ENCODE results near the gene UNKL.

The UNKL gene

DNA sequence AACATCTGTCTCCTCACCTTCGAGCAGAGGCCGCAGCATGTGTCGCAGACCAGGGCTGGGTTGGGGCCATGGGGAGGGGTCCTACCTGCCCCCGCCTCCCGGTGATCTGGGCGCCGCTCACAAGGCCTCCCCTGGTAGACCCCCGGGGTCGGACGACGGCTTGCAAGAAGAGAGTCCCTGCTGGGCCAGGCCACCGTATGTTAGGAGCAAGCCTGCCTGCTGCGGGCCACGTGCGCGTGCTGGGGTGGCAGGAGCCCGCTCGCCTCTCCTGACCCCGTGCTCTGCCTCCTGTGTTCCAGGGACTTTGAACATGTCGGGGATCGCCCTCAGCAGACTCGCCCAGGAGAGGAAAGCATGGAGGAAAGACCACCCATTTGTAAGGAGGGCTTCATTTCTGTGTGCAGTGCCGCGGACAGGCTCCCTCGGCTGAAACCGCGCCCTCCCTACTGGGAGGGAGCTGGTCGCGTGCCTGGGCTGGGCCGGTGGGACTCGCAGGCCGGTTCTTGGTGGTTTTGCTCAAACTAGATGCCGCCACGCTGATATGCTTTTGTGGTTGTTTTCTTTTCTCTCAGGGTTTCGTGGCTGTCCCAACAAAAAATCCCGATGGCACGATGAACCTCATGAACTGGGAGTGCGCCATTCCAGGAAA lies 100.7 kb downstream of the UNKL start:
- Histone ChIP-seq H3K4me1 (ENCODE audit: control insufficient read depth, insufficient read depth, low read length) (peaks cover 8% of the 10 kb centered on the region), H3K36me3 (ENCODE audit: control insufficient read depth in 2 of 2, insufficient read depth in 1 of 2, low read length in 2 of 2) (peaks cover 14 to 79% of the 10 kb centered on the region in 2 experiments; a peak in 2 of 3 replicates), H3K4me3 (ENCODE audit: low read depth, low read length) (no peak overlapping the region), H3K27ac (ENCODE audit: extremely low read depth, low read depth, low read length) (no peak overlapping the region), H3K9me3 (ENCODE audit: control insufficient read depth, insufficient read depth, low read depth, low read length) (no peaks in the 10 kb centered on the region)
- ChIA-PET POLR2A (interaction anchor here (2.4 kb wide), 1 partner anchor 12 kb away, joined by 7 read pairs; no protein-coding TSS in a partner anchor), CTCF (no interaction called here)
- TF ChIP-seq, protein P1, sequence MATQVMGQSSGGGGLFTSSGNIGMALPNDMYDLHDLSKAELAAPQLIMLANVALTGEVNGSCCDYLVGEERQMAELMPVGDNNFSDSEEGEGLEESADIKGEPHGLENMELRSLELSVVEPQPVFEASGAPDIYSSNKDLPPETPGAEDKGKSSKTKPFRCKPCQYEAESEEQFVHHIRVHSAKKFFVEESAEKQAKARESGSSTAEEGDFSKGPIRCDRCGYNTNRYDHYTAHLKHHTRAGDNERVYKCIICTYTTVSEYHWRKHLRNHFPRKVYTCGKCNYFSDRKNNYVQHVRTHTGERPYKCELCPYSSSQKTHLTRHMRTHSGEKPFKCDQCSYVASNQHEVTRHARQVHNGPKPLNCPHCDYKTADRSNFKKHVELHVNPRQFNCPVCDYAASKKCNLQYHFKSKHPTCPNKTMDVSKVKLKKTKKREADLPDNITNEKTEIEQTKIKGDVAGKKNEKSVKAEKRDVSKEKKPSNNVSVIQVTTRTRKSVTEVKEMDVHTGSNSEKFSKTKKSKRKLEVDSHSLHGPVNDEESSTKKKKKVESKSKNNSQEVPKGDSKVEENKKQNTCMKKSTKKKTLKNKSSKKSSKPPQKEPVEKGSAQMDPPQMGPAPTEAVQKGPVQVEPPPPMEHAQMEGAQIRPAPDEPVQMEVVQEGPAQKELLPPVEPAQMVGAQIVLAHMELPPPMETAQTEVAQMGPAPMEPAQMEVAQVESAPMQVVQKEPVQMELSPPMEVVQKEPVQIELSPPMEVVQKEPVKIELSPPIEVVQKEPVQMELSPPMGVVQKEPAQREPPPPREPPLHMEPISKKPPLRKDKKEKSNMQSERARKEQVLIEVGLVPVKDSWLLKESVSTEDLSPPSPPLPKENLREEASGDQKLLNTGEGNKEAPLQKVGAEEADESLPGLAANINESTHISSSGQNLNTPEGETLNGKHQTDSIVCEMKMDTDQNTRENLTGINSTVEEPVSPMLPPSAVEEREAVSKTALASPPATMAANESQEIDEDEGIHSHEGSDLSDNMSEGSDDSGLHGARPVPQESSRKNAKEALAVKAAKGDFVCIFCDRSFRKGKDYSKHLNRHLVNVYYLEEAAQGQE (tag by site-specific recombination; IDR thresholded peaks at IDR 0.05), result no peak
- TF ChIP-seq ZNF658 (tag by site-specific recombination; IDR thresholded peaks at IDR 0.05) (no peak), REPIN1 (tag by site-specific recombination; IDR thresholded peaks at IDR 0.05; ENCODE audit: low read depth) (no peak), ZNF747 (tag by site-specific recombination; IDR thresholded peaks at IDR 0.05) (no peak), MZF1 (tag by site-specific recombination; IDR thresholded peaks at IDR 0.05; ENCODE audit: borderline replicate concordance) (no peak), ZNF423 (tag by site-specific recombination; IDR thresholded peaks at IDR 0.05) (no peak), ZNF530 (tag by site-specific recombination; IDR thresholded peaks at IDR 0.05; ENCODE audit: low read depth) (no peak), ZNF211 (tag by site-specific recombination; IDR thresholded peaks at IDR 0.05; ENCODE audit: low read depth) (no peak)
- TF ChIP-seq, protein P2, sequence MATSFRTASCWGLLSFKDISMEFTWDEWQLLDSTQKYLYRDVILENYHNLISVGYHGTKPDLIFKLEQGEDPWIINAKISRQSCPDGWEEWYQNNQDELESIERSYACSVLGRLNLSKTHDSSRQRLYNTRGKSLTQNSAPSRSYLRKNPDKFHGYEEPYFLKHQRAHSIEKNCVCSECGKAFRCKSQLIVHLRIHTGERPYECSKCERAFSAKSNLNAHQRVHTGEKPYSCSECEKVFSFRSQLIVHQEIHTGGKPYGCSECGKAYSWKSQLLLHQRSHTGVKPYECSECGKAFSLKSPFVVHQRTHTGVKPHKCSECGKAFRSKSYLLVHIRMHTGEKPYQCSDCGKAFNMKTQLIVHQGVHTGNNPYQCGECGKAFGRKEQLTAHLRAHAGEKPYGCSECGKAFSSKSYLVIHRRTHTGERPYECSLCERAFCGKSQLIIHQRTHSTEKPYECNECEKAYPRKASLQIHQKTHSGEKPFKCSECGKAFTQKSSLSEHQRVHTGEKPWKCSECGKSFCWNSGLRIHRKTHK (tag by site-specific recombination; IDR thresholded peaks at IDR 0.05), result no peak
- TF ChIP-seq, protein P3, sequence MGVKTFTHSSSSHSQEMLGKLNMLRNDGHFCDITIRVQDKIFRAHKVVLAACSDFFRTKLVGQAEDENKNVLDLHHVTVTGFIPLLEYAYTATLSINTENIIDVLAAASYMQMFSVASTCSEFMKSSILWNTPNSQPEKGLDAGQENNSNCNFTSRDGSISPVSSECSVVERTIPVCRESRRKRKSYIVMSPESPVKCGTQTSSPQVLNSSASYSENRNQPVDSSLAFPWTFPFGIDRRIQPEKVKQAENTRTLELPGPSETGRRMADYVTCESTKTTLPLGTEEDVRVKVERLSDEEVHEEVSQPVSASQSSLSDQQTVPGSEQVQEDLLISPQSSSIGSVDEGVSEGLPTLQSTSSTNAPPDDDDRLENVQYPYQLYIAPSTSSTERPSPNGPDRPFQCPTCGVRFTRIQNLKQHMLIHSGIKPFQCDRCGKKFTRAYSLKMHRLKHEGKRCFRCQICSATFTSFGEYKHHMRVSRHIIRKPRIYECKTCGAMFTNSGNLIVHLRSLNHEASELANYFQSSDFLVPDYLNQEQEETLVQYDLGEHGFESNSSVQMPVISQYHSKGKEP (tag by site-specific recombination; IDR thresholded peaks at IDR 0.05), result no peak
- TF ChIP-seq, protein P4, sequence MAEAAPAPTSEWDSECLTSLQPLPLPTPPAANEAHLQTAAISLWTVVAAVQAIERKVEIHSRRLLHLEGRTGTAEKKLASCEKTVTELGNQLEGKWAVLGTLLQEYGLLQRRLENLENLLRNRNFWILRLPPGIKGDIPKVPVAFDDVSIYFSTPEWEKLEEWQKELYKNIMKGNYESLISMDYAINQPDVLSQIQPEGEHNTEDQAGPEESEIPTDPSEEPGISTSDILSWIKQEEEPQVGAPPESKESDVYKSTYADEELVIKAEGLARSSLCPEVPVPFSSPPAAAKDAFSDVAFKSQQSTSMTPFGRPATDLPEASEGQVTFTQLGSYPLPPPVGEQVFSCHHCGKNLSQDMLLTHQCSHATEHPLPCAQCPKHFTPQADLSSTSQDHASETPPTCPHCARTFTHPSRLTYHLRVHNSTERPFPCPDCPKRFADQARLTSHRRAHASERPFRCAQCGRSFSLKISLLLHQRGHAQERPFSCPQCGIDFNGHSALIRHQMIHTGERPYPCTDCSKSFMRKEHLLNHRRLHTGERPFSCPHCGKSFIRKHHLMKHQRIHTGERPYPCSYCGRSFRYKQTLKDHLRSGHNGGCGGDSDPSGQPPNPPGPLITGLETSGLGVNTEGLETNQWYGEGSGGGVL (tag by site-specific recombination; IDR thresholded peaks at IDR 0.05), result no peak
